ENCODE measurements around the gene VWA5B1.

VWA5B1 gene

GRCh38 chr1:20290624-20291597 lies at the start of gene VWA5B1:
Gene VWA5B1 (plus strand): TSS chr1:20290875. CDS start chr1:20310602, 19,727 bp downstream.
- H3K4me2 ChIP-seq (ENCODE audit: low read length): no peak within 1 kb of the TSS
- no peak within 1 kb of the TSS for H3K27ac ChIP-seq (ENCODE audit: low read length)
- no peak within 1 kb of the TSS for H3K4me3 ChIP-seq (ENCODE audit: low read length)
- no peaks in the 10 kb centered on the region for H3K79me2 ChIP-seq (ENCODE audit: low read length)
- H3K9ac ChIP-seq (ENCODE audit: low read length): no peak within 1 kb of the TSS
- H3K36me3 ChIP-seq (replicated peaks; ENCODE audit: low read depth, low read length): no peaks in the 10 kb centered on the region
- no peaks in the 10 kb centered on the region for H4K20me1 ChIP-seq (ENCODE audit: insufficient read depth, low read length)
- TF ChIP-seq CTCF (IDR thresholded peaks at IDR 0.05; ENCODE audit: low read depth, low read length) (no peak), EZH2phosphoT487 (IDR thresholded peaks at IDR 0.05; ENCODE audit: low read depth) (no peak)
- no peaks in the 10 kb centered on the region for H3K4me1 ChIP-seq (ENCODE audit: low read length)
- no peak within 1 kb of the TSS for H2AFZ ChIP-seq (ENCODE audit: low read depth, low read length)
- H3K9me3 ChIP-seq (ENCODE audit: insufficient read depth, low read length): no peaks in the 10 kb centered on the region
- H3K27me3 ChIP-seq (ENCODE audit: low read depth, low read length): peaks cover 20% of the 10 kb centered on the region

GRCh38 chr1:20242890-20243479 lies 47.7 kb upstream of the VWA5B1 start:
- H3K36me3 ChIP-seq (replicated peaks; ENCODE audit: low read depth, low read length): no peaks in the 10 kb centered on the region
- no peak for TF ChIP-seq CTCF (IDR thresholded peaks at IDR 0.05; ENCODE audit: low read depth, low read length)
- TF ChIP-seq EZH2phosphoT487 (IDR thresholded peaks at IDR 0.05; ENCODE audit: low read depth): no peak
- H3K27me3 ChIP-seq (ENCODE audit: low read depth, low read length): peaks cover 9% of the 10 kb centered on the region
- no peaks in the 10 kb centered on the region for H3K9me3 ChIP-seq (ENCODE audit: insufficient read depth, low read length)
- H2AFZ ChIP-seq (ENCODE audit: low read depth, low read length): no peak overlapping the region
- no peaks in the 10 kb centered on the region for H3K79me2 ChIP-seq (ENCODE audit: low read length)
- H3K9ac ChIP-seq (ENCODE audit: low read length): no peak overlapping the region
- no peak overlapping the region for H3K4me3 ChIP-seq (ENCODE audit: low read length)
- H3K4me2 ChIP-seq (ENCODE audit: low read length): no peak overlapping the region
- no peaks in the 10 kb centered on the region for H4K20me1 ChIP-seq (ENCODE audit: insufficient read depth, low read length)
- no peaks in the 10 kb centered on the region for H3K4me1 ChIP-seq (ENCODE audit: low read length)
- no peak overlapping the region for H3K27ac ChIP-seq (ENCODE audit: low read length)

- no peaks in the 10 kb centered on the region for H3K36me3 ChIP-seq (replicated peaks; ENCODE audit: low read depth, low read length)
- peaks cover under 1% of the 10 kb centered on the region; the same call in 1 of the 2 replicates for H3K27me3 ChIP-seq (ENCODE audit: low read depth, low read length)
- H2AFZ ChIP-seq (ENCODE audit: low read depth, low read length): no peak overlapping the region
- H3K79me2 ChIP-seq (ENCODE audit: low read length): no peaks in the 10 kb centered on the region
- no peaks in the 10 kb centered on the region for H4K20me1 ChIP-seq (ENCODE audit: insufficient read depth, low read length)
- TF ChIP-seq EZH2phosphoT487 (IDR thresholded peaks at IDR 0.05; ENCODE audit: low read depth): no peak
- TF ChIP-seq CTCF (IDR thresholded peaks at IDR 0.05; ENCODE audit: low read depth, low read length): no peak
- peaks cover 8% of the 10 kb centered on the region for H3K4me1 ChIP-seq (ENCODE audit: low read length)
- no peak overlapping the region for H3K9ac ChIP-seq (ENCODE audit: low read length)
- H3K9me3 ChIP-seq (ENCODE audit: insufficient read depth, low read length): no peaks in the 10 kb centered on the region
- H3K4me3 ChIP-seq (ENCODE audit: low read length): no peak overlapping the region
- H3K4me2 ChIP-seq (ENCODE audit: low read length): no peak overlapping the region
- H3K27ac ChIP-seq (ENCODE audit: low read length): no peak overlapping the region
Observed at GRCh38 chr1:20248971-20249612, 41.6 kb upstream of the VWA5B1 start.
